ENCODE measurements around the gene TMX4. TPM values are rescaled to one million over a fixed set of nuclear protein-coding genes. Genes with fewer than 3 reads are reported as not detected.

The TMX4 gene
- total RNA-seq, 4 donors from 2014 or later = 16.2 to 24.2 (median 21.8) TPM

GRCh38 chr20:8019998-8020247 is 362 bp upstream of the TMX4 start:
- peak overlapping the region; percentile 98 for H3K27ac ChIP-seq
- 2% methylated on average over 3 of the region's 3 CpGs for WGBS
- no peak for TF ChIP-seq CTCF (IDR thresholded peaks at IDR 0.05)
- TF ChIP-seq POLR2AphosphoS5 (IDR thresholded peaks at IDR 0.05) = no peak
- no peak for TF ChIP-seq POLR2A (IDR thresholded peaks at IDR 0.05)
- TF ChIP-seq EP300 (IDR thresholded peaks at IDR 0.05) = no peak

GRCh38 chr20:8018958-8019245 is 659 bp downstream of the TMX4 start:
- Histone ChIP-seq H3K36me3 (no peaks in the 10 kb centered on the region), H3K27me3 (no peaks in the 10 kb centered on the region), H3K27ac (peak overlapping the region; percentile 98), H3K4me3 (peak overlapping the region; percentile 99), H3K9me3 (no peaks in the 10 kb centered on the region), H3K4me1 (peaks cover 31% of the 10 kb centered on the region)
- no peak for DNase-seq (ENCODE audit: low spot score in 2 of 2)
- TF ChIP-seq CTCF (IDR thresholded peaks at IDR 0.05) (peak in 1 of 2 donors; percentile 7), POLR2A (IDR thresholded peaks at IDR 0.05) (no peak)
- 0% methylated on average over 18 of the region's 23 CpGs for WGBS

More at GRCh38 chr20:8019998-8020247, 362 bp upstream of the TMX4 start:
- Histone ChIP-seq H3K4me1 (peaks cover 31% of the 10 kb centered on the region), H3K36me3 (no peaks in the 10 kb centered on the region), H3K9me3 (no peaks in the 10 kb centered on the region), H3K27me3 (no peaks in the 10 kb centered on the region), H3K4me3 (peak overlapping the region; percentile 99)
- no peak for DNase-seq (ENCODE audit: low spot score in 2 of 2)

GRCh38 chr20:8012724-8013123 is 6.8 kb downstream of the TMX4 start:
- Histone ChIP-seq H3K9me3 (no peaks in the 10 kb centered on the region), H3K27me3 (no peaks in the 10 kb centered on the region), H3K36me3 (no peaks in the 10 kb centered on the region), H3K27ac (no peak overlapping the region), H3K4me1 (peaks cover 5% of the 10 kb centered on the region), H3K4me3 (no peak overlapping the region)
- WGBS = 91% methylated on average over 1 of the region's 1 CpG
- TF ChIP-seq POLR2A (IDR thresholded peaks at IDR 0.05) = no peak
- TF ChIP-seq CTCF (IDR thresholded peaks at IDR 0.05) = no peak
- no peak for TF ChIP-seq POLR2AphosphoS5 (IDR thresholded peaks at IDR 0.05)
- no peak for TF ChIP-seq EP300 (IDR thresholded peaks at IDR 0.05)
- DNase-seq (ENCODE audit: low spot score in 2 of 2) = no peak

- no peak overlapping the region for H3K27ac ChIP-seq
- H3K9me3 ChIP-seq = no peaks in the 10 kb centered on the region
- TF ChIP-seq POLR2A (IDR thresholded peaks at IDR 0.05) (no peak), EP300 (IDR thresholded peaks at IDR 0.05) (no peak), POLR2AphosphoS5 (IDR thresholded peaks at IDR 0.05) (no peak), CTCF (IDR thresholded peaks at IDR 0.05) (no peak)
- no peaks in the 10 kb centered on the region for H3K27me3 ChIP-seq
- H3K4me1 ChIP-seq = no peaks in the 10 kb centered on the region
- no peak overlapping the region for H3K4me3 ChIP-seq
- 88% methylated on average over 2 of the region's 2 CpGs for WGBS
- H3K36me3 ChIP-seq = peaks cover 3% of the 10 kb centered on the region
- no peak for DNase-seq (ENCODE audit: low spot score in 2 of 2)
These were observed 10.8 kb downstream of the TMX4 start for GRCh38 chr20:8008733-8009132.

GRCh38 chr20:8007490-8007889 is 12.1 kb downstream of the TMX4 start:
- DNase-seq (ENCODE audit: low spot score in 2 of 2) = no peak
- H3K9me3 ChIP-seq = no peaks in the 10 kb centered on the region
- WGBS = 98% methylated on average over 1 of the region's 1 CpG
- H3K36me3 ChIP-seq = peaks cover 3% of the 10 kb centered on the region
- TF ChIP-seq CTCF (IDR thresholded peaks at IDR 0.05) (no peak), POLR2AphosphoS5 (IDR thresholded peaks at IDR 0.05) (no peak), EP300 (IDR thresholded peaks at IDR 0.05) (no peak), POLR2A (IDR thresholded peaks at IDR 0.05) (no peak)
- no peaks in the 10 kb centered on the region for H3K4me1 ChIP-seq
- no peaks in the 10 kb centered on the region for H3K27me3 ChIP-seq
- H3K27ac ChIP-seq = no peak overlapping the region
- H3K4me3 ChIP-seq = no peak overlapping the region

Measured in suprapubic skin (tissue), 4 donors.